NT2/D1 (cell line): ENCODE results near the gene NAGPA.

ENCODE experiments used
- DNase-seq: peaks from one replicate; pipeline ENCODE4 v3.0.0-alpha.2; 2011; ENCODE audit warnings: low read depth, low spot score
- H3K27me3 ChIP-seq: 2 replicates; pipeline ENCODE4 v1.6.0; 2011; ENCODE audit warnings: mild to moderate bottlenecking; ENCODE audit not compliant: insufficient read length, insufficient read depth
- H3K36me3 ChIP-seq: 2 replicates; pipeline ENCODE4 v1.6.1; 2011; ENCODE audit warnings: mild to moderate bottlenecking, low read length, mixed read lengths; ENCODE audit not compliant: insufficient read depth, insufficient read length
- H3K4me1 ChIP-seq: 2 replicates; pipeline ENCODE4 v1.5.1; 2011; ENCODE audit not compliant: insufficient read depth, insufficient read length
- H3K4me3 ChIP-seq: 2 replicates; pipeline ENCODE4 v1.5.1; 2011; ENCODE audit warnings: low read depth; ENCODE audit not compliant: insufficient read length
- H3K9ac ChIP-seq: 2 replicates; pipeline ENCODE4 v1.6.0; 2011; ENCODE audit warnings: low read depth; ENCODE audit not compliant: insufficient read length
- H3K9me3 ChIP-seq: 2 replicates; pipeline ENCODE4 v1.5.1; 2011; ENCODE audit warnings: mild to moderate bottlenecking, low read length; ENCODE audit not compliant: insufficient read depth
- SUZ12 ChIP-seq: IDR thresholded peaks from 2 replicates; pipeline ENCODE4 v1.6.1; 2011; ENCODE audit not compliant: insufficient read length, insufficient read depth; ENCODE audit errors: extremely low read depth
- YY1 ChIP-seq: IDR thresholded peaks from 2 replicates; pipeline ENCODE4 v1.6.1; 2011; ENCODE audit not compliant: insufficient read length, insufficient read depth
- ZNF274 ChIP-seq: IDR thresholded peaks from 2 replicates; pipeline ENCODE4 v1.6.1; 2011; ENCODE audit warnings: mild to moderate bottlenecking, low read depth, low read length

Gene NAGPA

GRCh38 chr16:4979736-4980660, 53.7 kb downstream of the NAGPA start:
- no peak overlapping the region for H3K4me3 ChIP-seq
- peaks cover 4% of the 10 kb centered on the region for H3K4me1 ChIP-seq
- H3K9ac ChIP-seq = no peak overlapping the region
- H3K36me3 ChIP-seq = no peaks in the 10 kb centered on the region
- H3K27me3 ChIP-seq = no peaks in the 10 kb centered on the region
- no peak for TF ChIP-seq ZNF274
- TF ChIP-seq SUZ12 = no peak
- no peak for TF ChIP-seq YY1
- H3K9me3 ChIP-seq = no peaks in the 10 kb centered on the region; the same call in 1 of the 2 replicates
- DNase-seq = no peak

- Histone ChIP-seq H3K36me3 (no peaks in the 10 kb centered on the region), H3K4me3 (no peak overlapping the region), H3K9me3 (no peaks in the 10 kb centered on the region; the same call in 1 of the 2 replicates), H3K9ac (no peak overlapping the region), H3K4me1 (peaks cover 4% of the 10 kb centered on the region), H3K27me3 (no peaks in the 10 kb centered on the region)
- DNase-seq = no peak
- TF ChIP-seq ZNF274 (no peak), YY1 (no peak), SUZ12 (no peak)
These were observed 54.6 kb downstream of the NAGPA start for GRCh38 chr16:4979164-4979563.

- Histone ChIP-seq H3K36me3 (no peaks in the 10 kb centered on the region), H3K4me1 (peaks cover 5% of the 10 kb centered on the region), H3K9ac (no peak overlapping the region), H3K27me3 (no peaks in the 10 kb centered on the region), H3K9me3 (no peaks in the 10 kb centered on the region), H3K4me3 (no peak overlapping the region)
- no peak for DNase-seq
- no peak for TF ChIP-seq YY1
- TF ChIP-seq ZNF274 = no peak
- TF ChIP-seq SUZ12 = no peak
These were observed 57.1 kb downstream of the NAGPA start for GRCh38 chr16:4976611-4977145.

- DNase-seq = no peak
- no peak overlapping the region for H3K4me3 ChIP-seq
- no peaks in the 10 kb centered on the region for H3K36me3 ChIP-seq
- no peaks in the 10 kb centered on the region for H3K9me3 ChIP-seq
- no peak overlapping the region for H3K9ac ChIP-seq
- H3K27me3 ChIP-seq = no peaks in the 10 kb centered on the region
- TF ChIP-seq YY1 (no peak), SUZ12 (no peak)
- H3K4me1 ChIP-seq = peaks cover 5% of the 10 kb centered on the region
These were observed 57.7 kb downstream of the NAGPA start for GRCh38 chr16:4976079-4976478.
